Activated B cell treated with CpG ODN at 0.5 μM for 24 hours (primary cell): ENCODE data around the gene AXDND1. TPM values are rescaled to one million over a fixed set of nuclear protein-coding genes. Genes with fewer than 3 reads are reported as not detected.

Experiments
- ATAC-seq: fragments of 200-7000 bp; cut with Tn5 transposase; one replicate; pipeline ENCODE4 v1.10.0; 2021; ENCODE audit warnings: low read depth, mild to moderate bottlenecking, moderate library complexity
- CTCF ChIA-PET: fragments of 350-600 bp; sonication (Branson Sonifier 250); formaldehyde crosslinking; loops from one replicate; lab custom pipeline; 2021; ENCODE audit warnings: antibody characterized with exemption; lab: Charles Lee
- POLR2A ChIA-PET: fragments of 350-600 bp; sonication (Branson Sonifier 250); formaldehyde crosslinking; loops from one replicate; lab custom pipeline; 2021; ENCODE audit warnings: antibody characterized with exemption; lab: Charles Lee
- DNase-seq: peaks from one replicate; pipeline ENCODE4 v3.0.0; 2022
- H3K27ac Mint-ChIP-seq: one replicate; pipeline ENCODE4 v1.8.0; 2020; ENCODE audit warnings: mixed read lengths
- H3K27me3 Mint-ChIP-seq: one replicate; pipeline ENCODE4 v1.8.0; 2021; ENCODE audit warnings: mixed read lengths
- H3K36me3 Mint-ChIP-seq: one replicate; pipeline ENCODE4 v1.8.0; 2021; ENCODE audit warnings: low read depth, mixed read lengths
- H3K4me1 Mint-ChIP-seq: one replicate; pipeline ENCODE4 v1.8.0; 2021; ENCODE audit warnings: mixed read lengths
- H3K4me3 Mint-ChIP-seq: one replicate; pipeline ENCODE4 v1.8.0; 2020; ENCODE audit warnings: mild to moderate bottlenecking, mixed read lengths
- H3K9me3 Mint-ChIP-seq: one replicate; pipeline ENCODE4 v1.8.0; 2020; ENCODE audit warnings: mixed read lengths
- CTCF ChIP-seq: fragments of 200-600 bp; IDR thresholded peaks from one replicate; pipeline ENCODE4 v1.8.0; 2022; ENCODE audit warnings: antibody characterized with exemption, mild to moderate bottlenecking
- intact Hi-C: fragments of 100-400 bp; cut with micrococcal nuclease; formaldehyde crosslinking; loops from one replicate; pipeline ENCODE4 v1.15.1; 2024
- total RNA-seq: library from RNA; stranded (reverse); gene quantifications from 2 replicates; pipeline ENCODE4 v1.2.3, GENCODE V29; 2022

Gene AXDND1
- total RNA-seq, 1 donor from 2014 or later: 0.75 TPM

- no peak for ATAC-seq
- no peak for DNase-seq
- Mint-ChIP-seq H3K27ac (no peak overlapping the region), H3K27me3 (peaks cover 14% of the 10 kb centered on the region), H3K36me3 (no peaks in the 10 kb centered on the region), H3K9me3 (peaks cover 8% of the 10 kb centered on the region), H3K4me3 (no peak overlapping the region), H3K4me1 (no peaks in the 10 kb centered on the region)
- ChIA-PET POLR2A (no interaction called here), CTCF (interaction anchor here (0.8 kb wide), 1 partner anchor 1298 kb away, joined by 3 read pairs; no protein-coding TSS in a partner anchor)
- no peak for TF ChIP-seq CTCF
- intact Hi-C loops: loop anchor here (2.0 kb wide), 1 partner anchor 520 kb away; no protein-coding TSS in a partner anchor
These were observed 232.9 kb downstream of the AXDND1 start for GRCh38 chr1:179598631-179599030.

GRCh38 chr1:179599623-179600249, 234.0 kb downstream of the AXDND1 start:
- DNase-seq (no peak), ATAC-seq (no peak)
- Mint-ChIP-seq H3K4me1 (no peaks in the 10 kb centered on the region), H3K27ac (no peak overlapping the region), H3K9me3 (peaks cover 10% of the 10 kb centered on the region), H3K4me3 (no peak overlapping the region), H3K36me3 (no peaks in the 10 kb centered on the region), H3K27me3 (peaks cover 11% of the 10 kb centered on the region)
- intact Hi-C loops: loop anchor here (2.0 to 5.0 kb wide), 2 partner anchors 213 to 521 kb away; no protein-coding TSS in a partner anchor
- ChIA-PET POLR2A (no interaction called here), CTCF (interaction anchor here (0.8 to 1.3 kb wide), 2 partner anchors 479 to 1299 kb away, joined by 3 to 4 read pairs; no protein-coding TSS in a partner anchor)
- TF ChIP-seq CTCF: no peak

GRCh38 chr1:179601093-179601492, 235.3 kb downstream of the AXDND1 start:
- intact Hi-C loops: loop anchor here (5.0 kb wide), 1 partner anchor 211 kb away; no protein-coding TSS in a partner anchor
- no peaks in the 10 kb centered on the region for H3K4me1 Mint-ChIP-seq
- no peak overlapping the region for H3K27ac Mint-ChIP-seq
- no peaks in the 10 kb centered on the region for H3K36me3 Mint-ChIP-seq
- ATAC-seq (no peak), DNase-seq (no peak)
- H3K4me3 Mint-ChIP-seq: no peak overlapping the region
- H3K9me3 Mint-ChIP-seq: peaks cover 10% of the 10 kb centered on the region
- CTCF ChIA-PET: no interaction called here
- H3K27me3 Mint-ChIP-seq: peaks cover 12% of the 10 kb centered on the region
- POLR2A ChIA-PET: no interaction called here
- no peak for TF ChIP-seq CTCF

Other genes with a start within 250 kb of the AXDND1 start
- gene ABL2, start 136.3 kb upstream of the AXDND1 start, total RNA-seq: 15.2 and 15.6 TPM in 2 replicates
- 17.3 and 20.0 TPM in 2 replicates for gene SOAT1, start 72.2 kb upstream of the AXDND1 start, total RNA-seq
- gene NPHS2, start 210.0 kb downstream of the AXDND1 start, total RNA-seq: not detected in 2 replicates
- gene TDRD5, start 225.9 kb downstream of the AXDND1 start, total RNA-seq: not detected in 2 replicates